ENCODE measurements around the gene LRRC1. TPM values are rescaled to one million over a fixed set of nuclear protein-coding genes. Genes with fewer than 3 reads are reported as not detected.

LRRC1 gene
- total RNA-seq (10 to 100 TPM in 4 of 7 donors, 1 to 10 TPM in 3; 4.9 to 20.6 (median 10.2) TPM), polyA plus RNA-seq (1 to 10 TPM; 4.3 to 4.9 TPM)
- long read RNA-seq, donor 1, partial matches to known transcripts, result 6 of 13 reads
- long read RNA-seq, donor 1, other reads (novel, unspliced or antisense), result 4 of 13 reads
- long read RNA-seq, donor 2, partial matches to known transcripts, result 5 of 6 reads
- long read RNA-seq, donor 2, other reads (novel, unspliced or antisense), result 0 of 6 reads
- long read RNA-seq, donor 3, transcript LRRC1-202 (14 exons, 3,180 nt), result major isoform, 20 of 27 reads
- long read RNA-seq, donor 3, partial matches to known transcripts, result 1 of 27 reads
- long read RNA-seq, donor 3, other reads (novel, unspliced or antisense), result 4 of 27 reads

DNA sequence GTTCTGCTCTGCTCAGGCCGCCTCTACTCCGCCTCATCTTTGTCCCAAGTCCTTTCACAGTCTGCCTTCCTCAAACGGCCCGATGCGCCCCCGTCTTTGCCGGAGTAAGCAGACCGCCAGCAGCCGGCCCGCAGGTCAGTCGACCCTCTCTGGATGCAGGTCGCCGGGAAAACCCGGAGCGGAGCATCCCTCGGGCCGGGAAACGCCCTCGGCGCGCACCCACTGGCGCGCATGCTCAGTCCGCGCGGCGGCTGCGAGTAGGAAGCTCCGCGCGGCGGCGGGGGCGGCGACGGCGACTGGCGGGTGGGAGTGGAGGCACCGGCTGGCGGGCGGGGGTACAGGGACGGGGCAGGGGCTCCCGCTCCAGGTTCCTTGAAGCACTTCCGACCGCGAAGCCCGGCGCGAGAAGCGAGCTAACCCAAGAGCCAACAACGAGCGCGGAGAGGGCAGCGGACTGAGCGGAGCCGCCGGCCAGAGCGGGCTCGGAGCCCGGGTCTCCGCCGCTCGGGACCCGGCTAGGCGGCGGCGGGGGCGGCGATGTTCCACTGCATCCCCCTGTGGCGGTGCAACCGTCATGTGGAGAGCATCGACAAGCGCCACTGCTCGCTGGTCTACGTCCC, at the start of gene LRRC1:
Gene LRRC1 (plus strand): TSS at position 286 of the 620 bp plus-strand sequence. CDS start 252 bp downstream, at position 538.
- Histone ChIP-seq H3K27ac (peak within 1 kb of the TSS; percentile 55 to 72), H3K4me3 (peak within 1 kb of the TSS; percentile 92), H3K4me1 (ENCODE audit: insufficient read depth) (peaks cover 6% of the 10 kb centered on the region), H3K36me3 (no peaks in the 10 kb centered on the region), H3K9me3 (no peaks in the 10 kb centered on the region), H3K27me3 (no peaks in the 10 kb centered on the region)
- intact Hi-C loops (cut with DNase I), result loop anchor here in 2 of 4 donors (10.0 kb wide), 3 partner anchors 120 to 160 kb away; no protein-coding TSS in a partner anchor
- TF ChIP-seq EP300 (IDR thresholded peaks at IDR 0.05) (no peak), POLR2A (IDR thresholded peaks at IDR 0.05) (peak; percentile 40)
- TF ChIP-seq, protein P1, sequence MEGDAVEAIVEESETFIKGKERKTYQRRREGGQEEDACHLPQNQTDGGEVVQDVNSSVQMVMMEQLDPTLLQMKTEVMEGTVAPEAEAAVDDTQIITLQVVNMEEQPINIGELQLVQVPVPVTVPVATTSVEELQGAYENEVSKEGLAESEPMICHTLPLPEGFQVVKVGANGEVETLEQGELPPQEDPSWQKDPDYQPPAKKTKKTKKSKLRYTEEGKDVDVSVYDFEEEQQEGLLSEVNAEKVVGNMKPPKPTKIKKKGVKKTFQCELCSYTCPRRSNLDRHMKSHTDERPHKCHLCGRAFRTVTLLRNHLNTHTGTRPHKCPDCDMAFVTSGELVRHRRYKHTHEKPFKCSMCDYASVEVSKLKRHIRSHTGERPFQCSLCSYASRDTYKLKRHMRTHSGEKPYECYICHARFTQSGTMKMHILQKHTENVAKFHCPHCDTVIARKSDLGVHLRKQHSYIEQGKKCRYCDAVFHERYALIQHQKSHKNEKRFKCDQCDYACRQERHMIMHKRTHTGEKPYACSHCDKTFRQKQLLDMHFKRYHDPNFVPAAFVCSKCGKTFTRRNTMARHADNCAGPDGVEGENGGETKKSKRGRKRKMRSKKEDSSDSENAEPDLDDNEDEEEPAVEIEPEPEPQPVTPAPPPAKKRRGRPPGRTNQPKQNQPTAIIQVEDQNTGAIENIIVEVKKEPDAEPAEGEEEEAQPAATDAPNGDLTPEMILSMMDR (IDR thresholded peaks at IDR 0.05), result peak in 1 of 3 donors; percentile 2
- 1% methylated on average over 50 to 75 of the region's 75 CpGs for WGBS, 3 donors
- DNase-seq, result peak; percentile 89 to 96 (median 91)

DNA sequence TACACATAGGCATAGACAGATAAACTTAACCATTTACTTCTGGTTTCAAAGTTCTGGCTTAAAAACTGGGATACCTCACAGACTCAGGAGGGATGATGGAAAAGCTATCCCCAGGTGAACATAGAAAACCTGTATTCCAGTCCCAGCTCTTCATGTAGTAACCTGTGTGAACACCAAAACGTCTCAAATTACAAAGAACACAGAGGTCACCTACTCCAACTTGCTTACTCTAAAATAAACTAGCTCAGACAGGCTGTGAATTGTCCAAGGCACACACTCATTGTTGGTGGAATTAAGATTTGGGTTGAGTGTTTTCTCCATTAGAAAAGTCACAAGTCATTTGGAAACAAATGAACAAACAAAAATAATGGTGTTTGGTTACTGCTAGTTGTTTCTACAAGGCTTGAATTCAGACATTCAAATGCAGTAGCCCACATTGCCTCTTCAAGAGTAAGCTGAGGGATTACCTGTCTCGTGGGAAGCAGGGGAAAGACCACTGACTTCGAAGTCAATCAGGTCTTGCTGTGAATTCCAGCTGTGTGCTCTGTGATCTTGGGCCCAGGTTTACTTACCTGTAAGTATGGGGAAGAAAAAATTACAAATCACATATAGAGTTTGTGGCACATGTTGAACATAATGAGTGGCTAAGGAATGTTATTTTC, 48.2 kb upstream of the LRRC1 start:
- TF ChIP-seq POLR2A (IDR thresholded peaks at IDR 0.05), result no peak
- TF ChIP-seq EP300 (IDR thresholded peaks at IDR 0.05), result no peak
- intact Hi-C loops (cut with DNase I), result no loop called here
- no peak for DNase-seq
- Histone ChIP-seq H3K4me1 (ENCODE audit: insufficient read depth) (no peaks in the 10 kb centered on the region), H3K27ac (no peak overlapping the region), H3K9me3 (no peaks in the 10 kb centered on the region), H3K27me3 (no peaks in the 10 kb centered on the region), H3K36me3 (no peaks in the 10 kb centered on the region), H3K4me3 (no peak overlapping the region)
- 28 to 52% (median 40%) methylated on average over 3 of the region's 3 CpGs for WGBS, 3 donors

DNA sequence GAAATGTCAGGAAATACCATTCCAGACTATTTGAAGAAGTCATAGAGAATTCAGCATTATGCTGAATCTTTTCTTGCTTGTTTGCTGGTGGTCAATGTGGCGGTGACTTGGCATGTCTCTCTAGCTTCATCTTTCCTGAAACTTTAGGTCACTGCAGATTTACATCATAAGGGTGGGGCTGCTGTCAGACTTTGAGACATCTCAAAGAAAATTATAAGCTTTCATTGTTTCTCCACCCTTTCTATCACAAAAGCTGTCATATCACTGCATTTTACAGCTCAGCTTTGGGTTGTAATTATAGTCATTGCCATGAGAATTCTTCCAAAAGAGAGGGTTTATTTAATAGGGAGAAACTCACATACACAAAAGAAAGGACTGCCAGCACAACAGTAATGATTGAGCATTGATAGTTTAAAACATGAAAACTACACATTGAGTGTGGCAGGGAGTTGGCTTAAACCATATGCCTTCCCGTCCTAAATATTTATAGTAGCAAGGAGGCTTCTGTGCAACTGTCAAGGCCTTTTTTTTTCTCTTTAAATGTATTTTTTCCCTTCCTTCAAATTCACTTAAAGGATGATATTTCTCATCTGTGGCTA, 44.7 kb upstream of the LRRC1 start:
- TF ChIP-seq EP300 (IDR thresholded peaks at IDR 0.05), result no peak
- TF ChIP-seq, protein P1 (IDR thresholded peaks at IDR 0.05), result no peak
- no peak for TF ChIP-seq POLR2A (IDR thresholded peaks at IDR 0.05)
- 63 to 71% (median 68%) methylated on average over 2 of the region's 2 CpGs for WGBS, 3 donors
- Histone ChIP-seq H3K9me3 (no peaks in the 10 kb centered on the region), H3K27me3 (no peaks in the 10 kb centered on the region), H3K4me3 (no peak overlapping the region), H3K36me3 (no peaks in the 10 kb centered on the region), H3K4me1 (ENCODE audit: insufficient read depth) (no peaks in the 10 kb centered on the region), H3K27ac (no peak overlapping the region)
- no peak for DNase-seq
- intact Hi-C loops (cut with DNase I), result no loop called here

DNA sequence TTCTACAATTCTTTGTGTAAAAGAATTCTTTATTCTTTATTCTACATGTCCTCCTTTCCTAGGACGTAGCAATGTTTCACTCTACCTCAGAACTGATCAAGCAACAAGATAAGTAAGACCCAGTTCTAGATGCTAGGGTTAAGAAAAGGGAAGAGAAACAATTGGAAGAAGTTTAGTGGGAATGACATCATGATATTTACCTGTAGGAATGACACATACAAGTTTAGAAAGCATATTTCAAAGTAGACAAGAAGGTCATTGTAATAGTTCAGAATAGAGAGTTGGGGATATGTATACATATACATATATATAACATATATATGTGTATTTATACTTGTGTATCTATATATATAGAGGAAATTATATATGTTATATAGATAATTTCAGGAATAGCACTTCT, 43.4 kb upstream of the LRRC1 start:
- Histone ChIP-seq H3K4me3 (no peak overlapping the region), H3K36me3 (no peaks in the 10 kb centered on the region), H3K27me3 (no peaks in the 10 kb centered on the region), H3K9me3 (no peaks in the 10 kb centered on the region), H3K27ac (no peak overlapping the region), H3K4me1 (ENCODE audit: insufficient read depth) (no peaks in the 10 kb centered on the region)
- WGBS, 3 donors, result 0 to 93% (median 45%) methylated on average over 1 of the region's 1 CpG
- no peak for DNase-seq
- no peak for TF ChIP-seq POLR2A (IDR thresholded peaks at IDR 0.05)
- TF ChIP-seq, protein P1 (IDR thresholded peaks at IDR 0.05), result no peak
- TF ChIP-seq EP300 (IDR thresholded peaks at IDR 0.05), result no peak
- intact Hi-C loops (cut with DNase I), result no loop called here
